ENCODE measurements around the gene ALPL. TPM values are rescaled to one million over a fixed set of nuclear protein-coding genes. Genes with fewer than 3 reads are reported as not detected.

The ALPL gene
- total RNA-seq, 1 donor from 2014 or later = 10.2 TPM

- Histone ChIP-seq H3K36me3 (no peaks in the 10 kb centered on the region), H3K27ac (replicated peaks) (no peak overlapping the region), H3K27me3 (ENCODE audit: low read depth) (no peaks in the 10 kb centered on the region), H3K4me3 (no peak overlapping the region), H3K4me1 (peaks cover 11% of the 10 kb centered on the region), H3K9me3 (replicated peaks) (no peaks in the 10 kb centered on the region)
- intact Hi-C loops (cut with micrococcal nuclease) = no loop called here
- DNase-seq = no peak
- no peak for TF ChIP-seq CTCF (IDR thresholded peaks at IDR 0.05; ENCODE audit: borderline replicate concordance)
Measured at GRCh38 chr1:21526441-21526840, 17.2 kb downstream of the ALPL start.

GRCh38 chr1:21530368-21531016 is 21.3 kb downstream of the ALPL start:
- no peak for TF ChIP-seq CTCF (IDR thresholded peaks at IDR 0.05; ENCODE audit: borderline replicate concordance)
- H3K4me3 ChIP-seq = no peak overlapping the region
- no peaks in the 10 kb centered on the region for H3K36me3 ChIP-seq
- no peak overlapping the region for H3K27ac ChIP-seq (replicated peaks)
- no peak for DNase-seq
- H3K27me3 ChIP-seq (ENCODE audit: low read depth) = no peaks in the 10 kb centered on the region
- peaks cover 12% of the 10 kb centered on the region for H3K4me1 ChIP-seq
- H3K9me3 ChIP-seq (replicated peaks) = no peaks in the 10 kb centered on the region
- intact Hi-C loops (cut with micrococcal nuclease) = no loop called here

- intact Hi-C loops (cut with micrococcal nuclease) = no loop called here
Measured at GRCh38 chr1:21531241-21531640, 22.0 kb downstream of the ALPL start.

GRCh38 chr1:21532496-21532895 is 23.3 kb downstream of the ALPL start:
- no peak for DNase-seq
- no peak for TF ChIP-seq CTCF (IDR thresholded peaks at IDR 0.05; ENCODE audit: borderline replicate concordance)
- Histone ChIP-seq H3K4me3 (no peak overlapping the region), H3K9me3 (replicated peaks) (no peaks in the 10 kb centered on the region), H3K36me3 (no peaks in the 10 kb centered on the region), H3K27ac (replicated peaks) (no peak overlapping the region), H3K27me3 (ENCODE audit: low read depth) (no peaks in the 10 kb centered on the region), H3K4me1 (peaks cover 27% of the 10 kb centered on the region)
- intact Hi-C loops (cut with micrococcal nuclease) = no loop called here

More at GRCh38 chr1:21531241-21531640, 22.0 kb downstream of the ALPL start:
- Histone ChIP-seq H3K4me3 (no peak overlapping the region), H3K36me3 (no peaks in the 10 kb centered on the region), H3K27ac (replicated peaks) (no peak overlapping the region), H3K4me1 (peaks cover 17% of the 10 kb centered on the region), H3K27me3 (ENCODE audit: low read depth) (no peaks in the 10 kb centered on the region), H3K9me3 (replicated peaks) (no peaks in the 10 kb centered on the region)
- TF ChIP-seq CTCF (IDR thresholded peaks at IDR 0.05; ENCODE audit: borderline replicate concordance) = no peak
- DNase-seq = no peak

- no peak for DNase-seq
- intact Hi-C loops (cut with micrococcal nuclease) = no loop called here
Measured at GRCh38 chr1:21532992-21533534, 23.8 kb downstream of the ALPL start.

More at GRCh38 chr1:21532992-21533534, 23.8 kb downstream of the ALPL start:
- no peak overlapping the region for H3K27ac ChIP-seq (replicated peaks)
- H3K4me3 ChIP-seq = no peak overlapping the region
- peaks cover 33% of the 10 kb centered on the region for H3K4me1 ChIP-seq
- H3K27me3 ChIP-seq (ENCODE audit: low read depth) = no peaks in the 10 kb centered on the region
- H3K36me3 ChIP-seq = no peaks in the 10 kb centered on the region
- H3K9me3 ChIP-seq (replicated peaks) = no peaks in the 10 kb centered on the region
- no peak for TF ChIP-seq CTCF (IDR thresholded peaks at IDR 0.05; ENCODE audit: borderline replicate concordance)

All from left ventricle myocardium inferior (tissue), 1 donor.